ENCODE results near the gene DNASE1L2.

- TF ChIP-seq, protein P1, sequence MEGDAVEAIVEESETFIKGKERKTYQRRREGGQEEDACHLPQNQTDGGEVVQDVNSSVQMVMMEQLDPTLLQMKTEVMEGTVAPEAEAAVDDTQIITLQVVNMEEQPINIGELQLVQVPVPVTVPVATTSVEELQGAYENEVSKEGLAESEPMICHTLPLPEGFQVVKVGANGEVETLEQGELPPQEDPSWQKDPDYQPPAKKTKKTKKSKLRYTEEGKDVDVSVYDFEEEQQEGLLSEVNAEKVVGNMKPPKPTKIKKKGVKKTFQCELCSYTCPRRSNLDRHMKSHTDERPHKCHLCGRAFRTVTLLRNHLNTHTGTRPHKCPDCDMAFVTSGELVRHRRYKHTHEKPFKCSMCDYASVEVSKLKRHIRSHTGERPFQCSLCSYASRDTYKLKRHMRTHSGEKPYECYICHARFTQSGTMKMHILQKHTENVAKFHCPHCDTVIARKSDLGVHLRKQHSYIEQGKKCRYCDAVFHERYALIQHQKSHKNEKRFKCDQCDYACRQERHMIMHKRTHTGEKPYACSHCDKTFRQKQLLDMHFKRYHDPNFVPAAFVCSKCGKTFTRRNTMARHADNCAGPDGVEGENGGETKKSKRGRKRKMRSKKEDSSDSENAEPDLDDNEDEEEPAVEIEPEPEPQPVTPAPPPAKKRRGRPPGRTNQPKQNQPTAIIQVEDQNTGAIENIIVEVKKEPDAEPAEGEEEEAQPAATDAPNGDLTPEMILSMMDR (conservative IDR thresholded peaks at IDR 0.05 in 1 of 2, IDR thresholded peaks at IDR 0.05 in 1 of 2; ENCODE audit: low read depth in 1 of 2, low read length in 2 of 2), result no peak
- no peak for TF ChIP-seq EZH2 (IDR thresholded peaks at IDR 0.05; ENCODE audit: low read length, missing control alignments)
These were observed 45.4 kb upstream of the DNASE1L2 start for GRCh38 chr16:2190659-2191445.

Data from fibroblast of lung (primary cell).